Keratinocyte (primary cell): ENCODE results near the gene UCKL1. TPM values are rescaled to one million over a fixed set of nuclear protein-coding genes. Genes with fewer than 3 reads are reported as not detected.
A peak's percentile ranks its signal among the peaks of the same experiment; 100 is the strongest.

ENCODE experiments used
- DNase-seq: peaks from one replicate; pipeline ENCODE4 v3.0.0-alpha.2; 2011; ENCODE audit warnings: low read depth, missing footprints, low spot score
- FAIRE-seq: peaks from 2 replicates; lab custom pipeline; 2011; peaks lifted over from hg19 to GRCh38; lab: Jason Lieb, UNC
- H2AFZ ChIP-seq: 2 replicates; pipeline ENCODE4 v1.6.0; 2012; ENCODE audit warnings: low read length, control low read depth, inconsistent platforms; ENCODE audit not compliant: control insufficient read depth
- H3K27ac ChIP-seq: 2 replicates; pipeline ENCODE4 v1.5.1; 2011; ENCODE audit warnings: low read length; ENCODE audit not compliant: control insufficient read depth, insufficient read depth
- H3K27me3 ChIP-seq: 3 replicates; pipeline ENCODE4 v1.6.0; 2011; ENCODE audit warnings: low read length; ENCODE audit not compliant: control insufficient read depth, insufficient read depth; ENCODE audit errors: extremely low read depth
- H3K36me3 ChIP-seq, 2 experiments: 2 replicates in 1 of 2; 3 replicates in 1 of 2; pipeline ENCODE4 v1.5.1; 2011; ENCODE audit warnings: low read length in 2 of 2, mild to moderate bottlenecking in 1 of 2; ENCODE audit not compliant: control insufficient read depth in 2 of 2, insufficient read depth in 2 of 2; ENCODE audit errors: extremely low read depth in 1 of 2
- H3K4me1 ChIP-seq: 3 replicates; pipeline ENCODE4 v1.5.1; 2011; ENCODE audit warnings: low read length; ENCODE audit not compliant: control insufficient read depth, insufficient read depth; ENCODE audit errors: extremely low read depth
- H3K4me2 ChIP-seq: 3 replicates; pipeline ENCODE4 v1.6.0; 2011; ENCODE audit warnings: low read depth, low read length; ENCODE audit not compliant: control insufficient read depth, insufficient read depth; ENCODE audit errors: extremely low read depth
- H3K4me3 ChIP-seq, 3 experiments: fragments of 200-600 bp in 1 of 3; sonication (generic) in 1 of 3; 2 replicates in 2 of 3; 3 replicates in 1 of 3; pipeline ENCODE4 v1.5.1; 2011 to 2016; ENCODE audit warnings: low read length in 3 of 3, mild to moderate bottlenecking in 3 of 3, control low read depth in 2 of 3, inconsistent platforms in 1 of 3, low read depth in 1 of 3, mixed read lengths in 1 of 3, mixed run types in 1 of 3, moderate library complexity in 1 of 3; ENCODE audit not compliant: control insufficient read depth in 2 of 3, insufficient read depth in 2 of 3; ENCODE audit errors: extremely low read depth in 1 of 3
- H3K79me2 ChIP-seq: 2 replicates; pipeline ENCODE4 v1.6.0; 2012; ENCODE audit warnings: low read length; ENCODE audit not compliant: control insufficient read depth, insufficient read depth
- H3K9ac ChIP-seq: 3 replicates; pipeline ENCODE4 v1.6.0; 2011; ENCODE audit warnings: low read length; ENCODE audit not compliant: control insufficient read depth, insufficient read depth; ENCODE audit errors: extremely low read depth
- H3K9me1 ChIP-seq: 3 replicates; pipeline ENCODE4 v1.6.0; 2011; ENCODE audit warnings: low read length; ENCODE audit not compliant: control insufficient read depth, insufficient read depth; ENCODE audit errors: extremely low read depth
- H3K9me3 ChIP-seq: 2 replicates; pipeline ENCODE4 v1.5.1; 2012; ENCODE audit warnings: low read depth, low read length; ENCODE audit not compliant: control insufficient read depth
- H4K20me1 ChIP-seq: 3 replicates; pipeline ENCODE4 v1.6.0; 2011; ENCODE audit warnings: low read length; ENCODE audit not compliant: control insufficient read depth, insufficient read depth; ENCODE audit errors: extremely low read depth
- EZH2 ChIP-seq: IDR thresholded peaks from one replicate; pipeline ENCODE4 v1.6.1; 2012; ENCODE audit warnings: inconsistent platforms, mild to moderate bottlenecking, low read length, moderate library complexity
- dilution Hi-C: fragments of 300-500 bp; cut with MboI; formaldehyde crosslinking; loops from one replicate; pipeline ENCODE4 v1.7.0; 2020; ENCODE audit warnings: low sequenced_read_pairs; ENCODE audit not compliant: extremely low pct_ligation_motif_present
- polyA plus RNA-seq, 5 experiments: library from polyadenylated mRNA; depleted of rRNA in 3 of 5; stranded (reverse) in 3 of 5; stranded (forward) in 1 of 5; unstranded in 1 of 5; fragments of >200 nt; gene quantifications; 1 replicate in 1 of 5; 2 replicates in 3 of 5; 3 replicates in 1 of 5; pipeline versions ENCODE4 v1.2.1 to v1.2.3, GENCODE V29; 2011 to 2012; ENCODE audit warnings: missing spikeins in 2 of 5, low read depth in 1 of 5, low replicate concordance in 1 of 5
- TF ChIP-seq, protein P1 (sequence below), 3 experiments: IDR thresholded peaks in 1 of 3; conservative IDR thresholded peaks in 1 of 3; optimal IDR thresholded peaks in 1 of 3; 2 replicates in 2 of 3; 3 replicates in 1 of 3; pipeline versions ENCODE3 to v1.5.1; 2011; ENCODE audit warnings: low read length in 3 of 3, mild to moderate bottlenecking in 3 of 3, moderate library complexity in 2 of 3, control low read depth in 1 of 3, inconsistent platforms in 1 of 3; ENCODE audit not compliant: insufficient read depth in 2 of 3; ENCODE audit errors: extremely low read depth in 1 of 3

Gene UCKL1
- polyA plus RNA-seq, 1 donor (not counting 4 experiments of a cell fraction or from before 2014, with no cell fraction given): 24.1 TPM

DNA sequence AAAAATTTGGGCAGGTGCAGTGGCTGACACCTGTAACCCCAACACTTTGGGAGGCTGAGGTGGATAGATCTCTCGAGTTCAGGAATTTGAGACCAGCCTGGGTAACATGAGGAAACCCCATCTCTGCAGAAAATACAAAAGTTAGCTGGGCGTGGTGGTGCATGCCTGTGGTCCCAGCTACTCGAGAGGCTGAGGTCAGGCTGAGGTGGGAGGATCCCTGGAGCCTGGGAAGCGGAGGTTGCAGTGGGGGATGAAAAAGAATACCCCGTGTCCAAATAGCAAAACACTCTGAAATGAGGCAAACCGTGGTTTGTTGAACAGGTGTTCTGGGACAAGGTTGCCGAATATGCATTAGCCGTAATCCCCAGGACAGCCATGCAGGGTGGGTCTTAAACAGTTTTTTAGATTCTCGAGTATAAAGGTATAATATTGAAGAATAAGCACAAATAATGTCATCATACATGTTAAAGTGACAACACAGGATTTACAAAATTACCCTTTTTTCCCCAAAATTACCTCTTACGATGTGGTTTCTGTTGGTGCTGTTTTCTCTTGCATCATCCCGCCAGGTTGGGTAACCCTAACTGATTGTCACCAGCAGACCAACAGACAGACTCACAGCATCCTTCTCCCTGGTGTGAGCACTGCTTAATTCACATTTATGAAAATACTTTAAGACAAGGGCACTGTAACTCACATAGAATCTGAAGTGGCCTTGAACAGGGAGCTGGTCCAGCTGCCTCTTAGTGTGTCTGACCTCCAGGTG is 52.2 kb downstream of the UCKL1 start:
- FAIRE-seq (no peak), DNase-seq (no peak)
- Histone ChIP-seq H4K20me1 (peaks cover 11% of the 10 kb centered on the region), H3K4me3 (no peak overlapping the region), H3K9me3 (no peaks in the 10 kb centered on the region), H2AFZ (no peak overlapping the region), H3K27ac (peak overlapping the region; percentile 74), H3K36me3 (peaks cover 8 to 15% of the 10 kb centered on the region in 2 experiments), H3K4me1 (peaks cover 18% of the 10 kb centered on the region), H3K79me2 (peaks cover 95% of the 10 kb centered on the region), H3K27me3 (no peaks in the 10 kb centered on the region), H3K4me2 (no peak overlapping the region), H3K9ac (no peak overlapping the region), H3K9me1 (peaks cover 2% of the 10 kb centered on the region)
- dilution Hi-C loops: no loop called here
- TF ChIP-seq EZH2: no peak
- TF ChIP-seq, protein P1, sequence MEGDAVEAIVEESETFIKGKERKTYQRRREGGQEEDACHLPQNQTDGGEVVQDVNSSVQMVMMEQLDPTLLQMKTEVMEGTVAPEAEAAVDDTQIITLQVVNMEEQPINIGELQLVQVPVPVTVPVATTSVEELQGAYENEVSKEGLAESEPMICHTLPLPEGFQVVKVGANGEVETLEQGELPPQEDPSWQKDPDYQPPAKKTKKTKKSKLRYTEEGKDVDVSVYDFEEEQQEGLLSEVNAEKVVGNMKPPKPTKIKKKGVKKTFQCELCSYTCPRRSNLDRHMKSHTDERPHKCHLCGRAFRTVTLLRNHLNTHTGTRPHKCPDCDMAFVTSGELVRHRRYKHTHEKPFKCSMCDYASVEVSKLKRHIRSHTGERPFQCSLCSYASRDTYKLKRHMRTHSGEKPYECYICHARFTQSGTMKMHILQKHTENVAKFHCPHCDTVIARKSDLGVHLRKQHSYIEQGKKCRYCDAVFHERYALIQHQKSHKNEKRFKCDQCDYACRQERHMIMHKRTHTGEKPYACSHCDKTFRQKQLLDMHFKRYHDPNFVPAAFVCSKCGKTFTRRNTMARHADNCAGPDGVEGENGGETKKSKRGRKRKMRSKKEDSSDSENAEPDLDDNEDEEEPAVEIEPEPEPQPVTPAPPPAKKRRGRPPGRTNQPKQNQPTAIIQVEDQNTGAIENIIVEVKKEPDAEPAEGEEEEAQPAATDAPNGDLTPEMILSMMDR (optimal IDR thresholded peaks at IDR 0.05 in 1 of 3, IDR thresholded peaks at IDR 0.05 in 1 of 3, conservative IDR thresholded peaks at IDR 0.05 in 1 of 3; ENCODE audit: extremely low read depth in 1 of 3, insufficient read depth in 2 of 3, low read length in 3 of 3): no peak

DNA sequence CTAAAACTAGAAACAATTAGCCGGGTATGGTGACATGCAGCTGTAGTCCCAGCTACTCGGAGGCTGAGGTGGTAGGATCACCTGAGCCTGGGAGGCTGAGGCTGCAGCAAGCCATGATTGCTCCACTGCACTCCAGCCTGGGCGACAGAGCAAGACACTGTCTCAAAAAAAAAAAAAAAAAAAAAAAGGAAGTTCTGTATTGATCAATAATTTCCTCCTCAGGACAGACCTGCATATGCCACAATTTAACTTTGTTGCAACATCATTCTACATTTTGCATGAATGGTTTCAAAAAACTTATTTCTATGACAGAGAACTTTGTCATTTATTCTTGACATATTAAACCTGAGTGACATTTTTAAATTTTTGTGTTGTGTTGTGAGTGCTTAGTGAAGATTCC is 55.8 kb downstream of the UCKL1 start:
- no peak for DNase-seq
- H2AFZ ChIP-seq: no peak overlapping the region
- H3K4me2 ChIP-seq: no peak overlapping the region
- peaks cover 2% of the 10 kb centered on the region for H3K9me1 ChIP-seq
- H3K27me3 ChIP-seq: no peaks in the 10 kb centered on the region
- peaks cover 90% of the 10 kb centered on the region for H3K79me2 ChIP-seq
- peaks cover 19% of the 10 kb centered on the region for H4K20me1 ChIP-seq
- no peak for FAIRE-seq
- no peak for TF ChIP-seq EZH2
- TF ChIP-seq, protein P1 (optimal IDR thresholded peaks at IDR 0.05 in 1 of 3, IDR thresholded peaks at IDR 0.05 in 1 of 3, conservative IDR thresholded peaks at IDR 0.05 in 1 of 3; ENCODE audit: extremely low read depth in 1 of 3, insufficient read depth in 2 of 3, low read length in 3 of 3): no peak
- H3K4me1 ChIP-seq: peaks cover 28% of the 10 kb centered on the region
- H3K27ac ChIP-seq: no peak overlapping the region
- no peaks in the 10 kb centered on the region for H3K9me3 ChIP-seq
- H3K9ac ChIP-seq: no peak overlapping the region
- dilution Hi-C loops: no loop called here
- H3K36me3 ChIP-seq: peaks cover 17 to 23% of the 10 kb centered on the region in 2 experiments
- H3K4me3 ChIP-seq: no peak overlapping the region
